T47D (cell line): ENCODE data around the gene IL22RA1.

Experiments
- DNase-seq, 2 experiments: peaks; one replicate each; pipeline versions ENCODE4 v3.0.0 to v3.0.0-alpha.2; 2011 to 2012; ENCODE audit warnings: low read depth in 1 of 2, low spot score in 1 of 2
- JUND ChIP-seq: IDR thresholded peaks from 2 replicates; pipeline ENCODE4 v1.6.1; 2012; ENCODE audit warnings: low read depth
- in situ Hi-C: cut with HindIII; loops from 2 replicates; pipeline ENCODE4 v1.10.0; 2016; ENCODE audit warnings: low sequenced_read_pairs, low pct_unique_long_range_greater_than_20kb

Gene IL22RA1

GRCh38 chr1:24111996-24112779 lies 30.8 kb downstream of the IL22RA1 start, which contains the start of gene MYOM3:
Gene MYOM3, minus strand, starts transcription at chr1:24112135. Its CDS starts 3,499 bp downstream, at chr1:24108636.
- peak; percentile 50 to 79 for DNase-seq
- TF ChIP-seq JUND, result no peak
- in situ Hi-C loops, result no loop called here

- TF ChIP-seq JUND, result no peak
- DNase-seq, result no peak
- in situ Hi-C loops, result no loop called here
Observed at GRCh38 chr1:24111262-24111995, 31.5 kb downstream of the IL22RA1 start.

GRCh38 chr1:24110642-24111261 lies 32.2 kb downstream of the IL22RA1 start:
- DNase-seq, result no peak
- in situ Hi-C loops, result no loop called here
- TF ChIP-seq JUND, result no peak

GRCh38 chr1:24109686-24110475 lies 33.1 kb downstream of the IL22RA1 start:
- TF ChIP-seq JUND, result no peak
- no peak for DNase-seq
- in situ Hi-C loops, result no loop called here

- TF ChIP-seq JUND, result no peak
- in situ Hi-C loops, result no loop called here
- DNase-seq, result no peak
Observed at GRCh38 chr1:24109166-24109483, 33.8 kb downstream of the IL22RA1 start.

GRCh38 chr1:24108334-24109165 lies 34.4 kb downstream of the IL22RA1 start:
- DNase-seq, result no peak
- in situ Hi-C loops, result no loop called here
- TF ChIP-seq JUND, result no peak

GRCh38 chr1:24107462-24108138 lies 35.3 kb downstream of the IL22RA1 start:
- in situ Hi-C loops, result no loop called here
- no peak for TF ChIP-seq JUND
- DNase-seq, result no peak

- no peak for TF ChIP-seq JUND
- in situ Hi-C loops, result no loop called here
- no peak for DNase-seq
Observed at GRCh38 chr1:24105368-24106160, 37.4 kb downstream of the IL22RA1 start.

- DNase-seq, result no peak
- in situ Hi-C loops, result no loop called here
- no peak for TF ChIP-seq JUND
Observed at GRCh38 chr1:24104854-24105253, 38.1 kb downstream of the IL22RA1 start.

- in situ Hi-C loops, result no loop called here
- DNase-seq, result no peak
- TF ChIP-seq JUND, result no peak
Observed at GRCh38 chr1:24103879-24104278, 39.1 kb downstream of the IL22RA1 start.

- in situ Hi-C loops, result no loop called here
- no peak for DNase-seq
- TF ChIP-seq JUND, result no peak
Observed at GRCh38 chr1:24103408-24103807, 39.5 kb downstream of the IL22RA1 start.
